C4-2B (cell line): ENCODE measurements around the gene ATAT1.

Experiments
- ZFX ChIP-seq: fragments of 450-650 bp; IDR thresholded peaks from 2 replicates; pipeline ENCODE4 v1.6.1; 2017
- TF ChIP-seq, protein P1 (sequence below): fragments of 450-650 bp; conservative IDR thresholded peaks from 2 replicates; pipeline ENCODE4 v1.5.1; 2017; ENCODE audit warnings: mild to moderate bottlenecking

DNA sequence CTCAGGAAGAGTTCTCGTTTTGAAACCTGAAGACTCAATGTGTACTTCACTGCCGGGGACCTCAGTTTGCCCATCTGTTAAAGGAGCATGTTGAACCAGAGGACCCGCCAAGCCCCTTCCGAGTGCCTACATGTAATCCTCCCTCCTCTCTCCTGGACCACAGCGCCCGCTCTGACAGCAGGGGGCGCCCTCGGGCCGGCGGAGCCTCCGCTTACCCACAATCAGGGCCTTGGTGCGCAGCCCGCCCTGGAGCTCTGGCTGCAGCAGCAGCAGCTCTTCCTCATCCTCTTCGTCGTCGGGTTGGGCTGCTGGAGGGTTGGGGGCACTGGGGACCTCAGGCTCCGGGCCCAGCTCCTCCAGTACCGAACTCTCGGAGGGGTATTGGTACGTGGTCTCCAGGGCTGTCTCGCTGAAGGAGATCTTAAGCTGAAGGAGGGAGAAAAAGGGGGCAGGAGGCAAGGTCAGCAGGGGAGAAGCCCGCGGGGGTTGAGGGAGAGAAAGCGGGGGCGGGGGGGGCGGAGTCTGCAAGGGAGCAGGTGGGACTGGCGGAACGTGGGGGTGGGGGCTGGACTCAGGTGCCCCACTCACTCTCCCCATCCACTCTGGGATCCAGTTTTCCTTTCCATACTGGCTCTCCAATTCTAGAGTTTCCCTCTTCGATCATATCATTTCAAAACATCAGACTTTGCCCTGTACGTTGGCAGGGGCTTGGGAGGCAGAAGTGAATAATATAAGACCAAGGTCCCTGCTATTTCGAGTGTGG is 52.5 kb downstream of the ATAT1 start:
- TF ChIP-seq, protein P1, sequence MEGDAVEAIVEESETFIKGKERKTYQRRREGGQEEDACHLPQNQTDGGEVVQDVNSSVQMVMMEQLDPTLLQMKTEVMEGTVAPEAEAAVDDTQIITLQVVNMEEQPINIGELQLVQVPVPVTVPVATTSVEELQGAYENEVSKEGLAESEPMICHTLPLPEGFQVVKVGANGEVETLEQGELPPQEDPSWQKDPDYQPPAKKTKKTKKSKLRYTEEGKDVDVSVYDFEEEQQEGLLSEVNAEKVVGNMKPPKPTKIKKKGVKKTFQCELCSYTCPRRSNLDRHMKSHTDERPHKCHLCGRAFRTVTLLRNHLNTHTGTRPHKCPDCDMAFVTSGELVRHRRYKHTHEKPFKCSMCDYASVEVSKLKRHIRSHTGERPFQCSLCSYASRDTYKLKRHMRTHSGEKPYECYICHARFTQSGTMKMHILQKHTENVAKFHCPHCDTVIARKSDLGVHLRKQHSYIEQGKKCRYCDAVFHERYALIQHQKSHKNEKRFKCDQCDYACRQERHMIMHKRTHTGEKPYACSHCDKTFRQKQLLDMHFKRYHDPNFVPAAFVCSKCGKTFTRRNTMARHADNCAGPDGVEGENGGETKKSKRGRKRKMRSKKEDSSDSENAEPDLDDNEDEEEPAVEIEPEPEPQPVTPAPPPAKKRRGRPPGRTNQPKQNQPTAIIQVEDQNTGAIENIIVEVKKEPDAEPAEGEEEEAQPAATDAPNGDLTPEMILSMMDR: peak; percentile 98
- TF ChIP-seq ZFX: no peak
